ENCODE data around the gene B3GALT4.
"Not testable (repeated sequence)": the region's sequence is repeated elsewhere in the genome, so short reads cannot be mapped to it uniquely, and the experiment has no call there.

Gene B3GALT4

DNA sequence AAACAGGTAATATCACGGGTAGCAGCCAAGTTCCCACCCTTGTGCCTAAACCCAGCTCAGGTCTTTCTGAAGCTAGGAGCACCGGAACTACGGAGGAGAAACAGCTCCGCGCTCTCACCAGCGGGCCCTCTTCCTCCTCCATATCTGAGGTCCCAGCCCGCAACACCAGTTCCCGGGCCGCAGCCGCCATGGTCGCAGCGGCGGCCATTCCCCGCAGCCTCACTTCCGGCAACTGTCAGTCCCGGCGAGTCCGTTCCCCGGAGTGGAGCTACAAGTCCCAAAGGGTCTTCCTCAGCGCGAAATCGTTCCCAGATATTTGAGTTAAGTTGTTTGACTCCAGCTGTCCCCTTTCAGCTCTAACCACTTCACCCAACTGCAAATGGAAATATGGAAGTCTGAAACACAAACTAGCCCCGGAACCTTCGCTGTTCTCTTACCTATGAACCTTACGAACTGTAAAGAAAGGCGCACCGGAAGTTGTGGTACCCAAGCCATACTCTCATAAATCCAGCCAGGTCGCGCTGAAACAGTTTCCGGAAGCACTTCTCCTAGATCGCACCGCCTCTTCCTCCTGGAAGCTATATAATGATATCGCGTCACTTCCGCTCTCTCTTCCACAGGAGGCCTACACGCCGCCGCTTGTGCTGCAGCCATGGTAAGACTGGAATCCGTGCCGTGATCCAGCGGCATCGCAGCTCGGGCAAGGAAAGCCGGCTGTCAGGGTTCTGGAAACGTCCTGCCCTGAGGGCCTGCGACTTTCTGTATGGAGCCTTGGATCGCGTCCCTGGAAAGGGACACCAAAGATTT lies 5.3 kb upstream of the B3GALT4 start, which contains the start of the genes RPS18 and VPS52:
Gene RPS18, plus strand, starts transcription at position 608 of the 807 bp plus-strand sequence. Its CDS starts 45 bp downstream, at position 653.
Gene VPS52, minus strand, starts transcription at position 409 of the 807 bp plus-strand sequence. Its CDS starts 201 bp downstream, at position 208.
- DNase-seq (ENCODE audit: low spot score) (peak; percentile 92), FAIRE-seq (no peak)

DNA sequence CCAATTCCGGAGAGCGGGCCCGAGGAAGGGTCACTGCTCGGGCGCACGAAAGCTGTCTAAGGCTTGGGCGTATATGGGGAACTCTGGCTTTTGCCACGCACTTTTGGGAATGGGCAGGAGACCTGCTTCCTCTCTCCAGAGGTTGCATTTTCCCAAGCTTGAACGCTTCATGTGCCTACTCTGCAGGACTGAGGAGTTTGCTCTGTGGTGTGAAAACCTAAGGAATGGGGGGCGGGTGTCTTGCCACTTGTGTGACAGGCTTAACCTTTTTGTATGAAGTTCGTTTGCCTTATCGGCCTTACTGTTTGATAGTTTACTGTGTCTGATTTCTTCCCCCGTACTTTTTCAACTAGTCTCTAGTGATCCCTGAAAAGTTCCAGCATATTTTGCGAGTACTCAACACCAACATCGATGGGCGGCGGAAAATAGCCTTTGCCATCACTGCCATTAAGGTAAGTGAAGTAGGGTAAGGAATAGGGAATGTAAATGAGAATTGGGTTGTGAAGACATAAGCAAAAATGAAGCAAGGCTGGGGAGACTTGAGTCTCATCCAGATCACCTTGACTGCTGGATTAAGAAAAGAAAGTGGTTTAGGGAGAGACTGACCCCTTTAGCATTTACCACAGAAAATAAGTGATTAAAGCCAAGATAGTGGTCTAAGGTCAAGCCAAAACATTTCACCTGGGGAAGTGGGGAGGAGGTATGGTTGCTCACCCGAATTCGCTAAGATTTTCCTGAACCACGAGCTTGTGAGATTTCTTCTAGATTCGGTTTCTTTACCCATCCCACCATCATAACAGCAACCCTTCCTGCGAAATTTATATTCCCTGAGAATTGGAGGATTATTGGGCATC lies 4.4 kb upstream of the B3GALT4 start:
- FAIRE-seq = no peak
- DNase-seq (ENCODE audit: low spot score) = no peak

DNA sequence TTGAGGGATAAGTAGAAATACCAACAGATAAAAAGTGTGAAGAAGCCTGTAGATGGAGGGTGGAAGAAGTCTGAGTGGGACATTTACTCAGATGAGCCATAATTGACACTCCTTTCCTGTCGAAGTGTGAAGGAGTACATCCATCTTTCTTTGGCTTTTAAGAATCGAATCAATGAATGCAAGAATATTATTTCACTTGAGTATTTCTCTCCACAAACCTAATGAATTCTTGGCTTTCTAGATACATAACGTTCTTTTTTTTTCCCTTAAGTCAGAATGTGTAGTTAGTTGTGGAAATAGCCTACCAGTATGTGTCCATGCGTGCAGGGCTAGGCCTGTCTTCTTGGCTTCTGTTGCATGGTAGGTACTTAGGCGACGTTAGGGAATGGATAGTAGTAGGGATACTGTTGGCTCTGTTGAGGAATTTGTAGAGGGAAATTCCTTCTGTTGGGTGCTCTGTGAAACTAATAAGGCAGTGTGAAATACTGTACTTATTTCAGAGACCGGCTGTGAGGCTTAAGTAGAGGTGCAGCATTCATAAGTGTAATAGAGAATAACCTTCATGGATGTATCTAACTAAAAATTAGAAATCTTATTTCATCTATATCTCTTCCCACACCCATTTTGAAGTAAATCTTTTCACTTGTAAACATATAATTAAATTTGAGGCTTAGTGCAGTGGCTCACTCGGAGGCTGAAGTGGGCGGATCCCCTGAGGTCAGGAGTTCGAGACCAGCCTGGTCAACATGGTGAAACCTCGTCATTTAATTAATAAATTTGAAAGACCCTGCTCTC lies 3.6 kb upstream of the B3GALT4 start:
- no peak for FAIRE-seq
- no peak for DNase-seq (ENCODE audit: low spot score)

DNA sequence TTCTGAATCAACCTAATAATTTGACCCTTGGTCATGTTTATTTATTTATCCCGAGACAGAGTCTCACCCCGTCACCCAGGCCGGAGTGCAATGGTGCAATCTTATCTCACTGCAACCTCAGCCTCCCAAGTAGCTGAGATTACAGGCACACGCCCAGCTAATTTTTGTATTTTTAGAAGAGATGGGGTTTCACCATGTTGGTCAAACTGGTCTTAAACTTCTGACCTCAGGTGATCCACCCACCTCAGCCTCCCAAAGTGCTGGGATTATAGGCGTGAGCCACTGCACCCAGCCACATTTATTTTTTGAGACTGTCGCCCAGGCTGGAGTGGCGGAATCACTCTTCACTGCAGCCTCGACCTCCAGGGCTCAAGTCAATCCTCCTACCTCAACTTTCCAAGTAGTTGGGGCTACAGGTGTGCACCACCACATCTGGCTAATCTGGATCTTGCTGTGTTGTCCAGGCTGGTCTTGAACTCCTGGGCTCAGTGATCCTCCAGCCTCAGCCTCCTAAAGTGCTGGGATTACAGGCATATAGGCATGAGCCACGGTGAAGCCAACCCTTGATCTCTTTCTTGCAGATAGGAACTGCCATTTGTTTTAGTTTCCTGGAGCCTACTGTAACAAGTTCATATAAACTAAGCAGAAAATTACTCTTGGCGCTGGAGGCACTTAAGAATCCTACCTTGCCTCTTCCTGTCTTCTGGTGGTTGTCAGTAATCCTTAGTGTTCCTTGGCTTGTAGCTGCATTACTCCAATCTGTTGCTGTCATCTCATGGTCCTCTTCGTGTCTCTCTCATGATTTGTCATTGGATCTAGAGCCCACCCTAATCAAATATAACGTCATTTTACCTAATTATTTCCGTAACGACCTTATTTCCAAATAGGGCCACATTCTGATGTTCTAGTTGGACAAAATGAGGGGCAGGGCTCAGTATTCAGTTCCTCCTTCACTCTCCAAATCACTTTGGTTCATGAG lies 2.7 kb upstream of the B3GALT4 start:
- FAIRE-seq (no peak), DNase-seq (ENCODE audit: low spot score) (no peak)

DNA sequence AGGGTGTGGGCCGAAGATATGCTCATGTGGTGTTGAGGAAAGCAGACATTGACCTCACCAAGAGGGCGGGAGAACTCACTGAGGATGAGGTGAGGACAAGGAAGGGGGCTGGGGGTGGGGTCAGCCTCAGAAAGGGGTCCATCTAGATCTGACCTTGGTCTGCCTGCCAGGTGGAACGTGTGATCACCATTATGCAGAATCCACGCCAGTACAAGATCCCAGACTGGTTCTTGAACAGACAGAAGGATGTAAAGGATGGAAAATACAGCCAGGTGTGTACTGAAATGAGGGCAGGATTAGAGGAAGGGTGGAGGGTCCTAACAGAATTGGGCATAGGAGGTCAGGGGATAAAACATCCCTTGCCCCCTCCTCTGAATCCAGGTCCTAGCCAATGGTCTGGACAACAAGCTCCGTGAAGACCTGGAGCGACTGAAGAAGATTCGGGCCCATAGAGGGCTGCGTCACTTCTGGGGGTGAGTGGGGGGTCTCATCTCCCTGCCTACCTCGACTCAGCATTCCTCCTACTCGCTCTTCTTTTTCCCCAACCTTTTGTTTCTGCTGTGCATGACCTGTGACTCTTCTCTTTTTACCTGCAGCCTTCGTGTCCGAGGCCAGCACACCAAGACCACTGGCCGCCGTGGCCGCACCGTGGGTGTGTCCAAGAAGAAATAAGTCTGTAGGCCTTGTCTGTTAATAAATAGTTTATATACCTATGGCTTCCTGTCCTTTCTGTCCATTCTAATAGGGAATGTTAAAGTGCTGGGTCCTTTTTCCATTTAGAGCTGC lies 935 bp upstream of the B3GALT4 start:
- FAIRE-seq; DNase-seq (ENCODE audit: low spot score): not testable (repeated sequence)

DNA sequence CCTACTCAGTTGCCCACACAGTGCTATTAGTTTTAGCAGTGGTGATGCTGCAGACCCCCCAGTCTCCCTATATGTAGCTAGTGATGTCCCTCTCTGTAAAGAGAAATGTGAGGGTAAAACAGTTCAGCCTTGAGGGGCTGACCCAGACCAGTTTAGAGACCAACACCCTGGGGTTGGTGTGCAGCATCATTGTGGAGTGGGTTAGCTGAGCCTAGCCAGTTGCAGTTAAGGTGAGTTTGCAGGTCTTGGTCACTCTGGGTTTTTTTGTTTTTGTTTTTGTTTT lies 401 bp upstream of the B3GALT4 start:
- DNase-seq (ENCODE audit: low spot score) = no peak
- FAIRE-seq = no peak

DNA sequence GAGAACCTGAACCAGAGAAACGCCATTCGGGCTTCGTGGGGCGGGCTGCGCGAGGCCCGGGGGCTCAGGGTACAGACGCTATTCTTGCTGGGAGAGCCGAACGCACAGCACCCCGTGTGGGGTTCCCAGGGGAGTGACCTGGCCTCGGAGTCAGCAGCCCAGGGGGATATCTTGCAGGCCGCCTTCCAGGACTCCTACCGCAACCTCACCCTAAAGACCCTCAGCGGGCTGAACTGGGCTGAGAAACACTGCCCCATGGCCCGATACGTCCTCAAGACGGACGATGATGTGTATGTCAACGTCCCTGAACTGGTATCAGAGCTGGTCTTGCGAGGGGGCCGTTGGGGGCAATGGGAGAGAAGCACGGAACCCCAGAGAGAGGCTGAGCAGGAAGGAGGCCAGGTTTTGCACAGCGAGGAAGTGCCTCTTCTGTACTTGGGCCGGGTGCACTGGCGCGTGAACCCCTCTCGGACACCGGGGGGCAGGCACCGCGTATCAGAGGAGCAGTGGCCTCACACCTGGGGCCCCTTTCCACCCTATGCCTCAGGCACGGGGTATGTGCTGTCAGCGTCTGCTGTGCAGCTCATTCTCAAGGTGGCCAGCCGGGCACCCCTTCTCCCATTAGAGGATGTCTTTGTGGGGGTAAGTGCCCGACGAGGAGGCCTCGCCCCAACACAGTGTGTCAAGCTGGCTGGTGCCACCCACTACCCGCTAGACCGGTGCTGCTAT lies 904 bp downstream of the B3GALT4 start:
- FAIRE-seq (no peak), DNase-seq (ENCODE audit: low spot score) (no peak)

DNA sequence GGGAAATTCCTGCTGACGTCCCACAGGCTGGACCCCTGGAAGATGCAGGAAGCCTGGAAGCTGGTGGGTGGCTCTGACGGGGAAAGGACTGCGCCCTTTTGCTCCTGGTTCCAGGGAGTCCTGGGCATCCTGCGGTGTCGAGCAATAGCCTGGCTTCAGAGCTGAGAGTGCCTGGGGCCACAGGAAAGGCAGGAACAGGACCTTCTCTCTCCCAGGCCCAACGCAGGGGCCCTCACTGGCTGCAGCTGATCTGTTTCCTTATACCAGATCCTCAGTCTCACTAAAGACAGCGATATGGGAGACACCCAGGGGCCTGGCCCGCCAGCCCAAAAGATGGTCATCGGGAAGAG lies 1.4 kb downstream of the B3GALT4 start:
- DNase-seq (ENCODE audit: low spot score) (no peak), FAIRE-seq (no peak)

DNA sequence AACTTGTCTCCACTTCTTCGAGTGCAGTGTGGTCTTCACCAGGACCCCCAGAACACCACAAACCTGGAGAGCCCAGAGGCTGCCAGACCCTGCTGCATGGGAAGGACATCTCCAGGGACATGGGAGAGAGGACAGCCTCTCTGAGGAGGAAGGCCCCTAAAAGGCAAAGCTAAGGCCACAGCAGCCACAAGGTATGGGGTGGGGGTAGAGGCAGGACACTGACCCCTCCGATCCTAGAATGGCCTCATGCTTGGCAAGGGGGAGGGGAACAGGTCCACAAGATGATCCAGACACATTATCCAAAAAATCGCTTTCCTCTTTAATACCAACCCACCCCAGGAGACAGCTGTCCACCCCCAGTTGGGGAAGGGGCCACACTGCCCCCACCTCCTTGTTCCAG lies 1.9 kb downstream of the B3GALT4 start:
- DNase-seq (ENCODE audit: low spot score) = no peak
- FAIRE-seq = no peak

DNA sequence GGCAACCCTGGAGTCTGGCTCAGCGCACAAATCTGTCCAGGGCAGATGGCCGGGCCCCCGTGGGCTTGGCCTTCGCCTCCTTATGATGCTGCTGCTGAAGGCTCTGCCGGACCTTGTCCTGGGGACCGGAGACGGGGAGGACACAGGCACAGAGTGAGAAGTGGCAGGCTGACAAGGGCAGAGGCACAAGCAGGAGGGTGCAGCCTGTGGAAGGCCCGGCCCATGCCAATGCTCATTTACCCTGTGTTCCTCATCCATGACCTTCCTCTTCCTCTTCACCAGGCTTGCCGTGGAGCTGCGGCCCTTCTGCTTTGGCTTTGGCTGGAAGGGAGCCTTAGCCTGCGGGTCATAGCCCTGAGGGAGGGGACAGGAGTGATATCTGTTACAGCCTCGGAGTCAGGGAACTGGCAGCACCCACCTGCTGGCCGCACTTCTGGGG lies 2.4 kb downstream of the B3GALT4 start:
- FAIRE-seq = no peak
- no peak for DNase-seq (ENCODE audit: low spot score)

DNA sequence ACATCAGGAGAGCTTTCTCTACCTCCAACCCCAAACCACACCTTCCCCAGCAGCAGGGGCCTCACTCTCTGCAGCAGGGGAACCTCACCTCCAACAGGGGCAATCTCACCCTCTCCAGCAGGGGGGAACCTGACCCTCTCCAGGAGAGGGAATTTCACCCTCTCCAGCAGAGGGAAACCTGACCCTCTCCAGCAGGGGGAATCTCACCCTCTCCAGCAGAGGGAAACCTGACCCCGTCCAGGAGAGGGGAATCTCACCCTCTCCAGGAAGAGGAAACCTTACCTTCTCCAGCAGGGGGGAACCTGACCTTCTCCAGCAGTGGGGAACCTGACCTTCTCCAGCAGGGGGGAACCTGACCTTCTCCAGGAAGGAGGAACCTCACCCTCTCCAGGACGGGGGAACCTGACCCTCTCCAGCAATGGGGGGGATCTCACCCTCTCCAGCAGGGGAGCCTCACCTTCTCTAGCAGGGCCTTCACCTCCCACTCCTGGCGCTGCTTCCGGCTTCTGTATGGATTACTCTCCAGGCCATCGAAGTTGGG lies 3.1 kb downstream of the B3GALT4 start:
- peak; percentile 60 for DNase-seq (ENCODE audit: low spot score)
- no peak for FAIRE-seq

DNA sequence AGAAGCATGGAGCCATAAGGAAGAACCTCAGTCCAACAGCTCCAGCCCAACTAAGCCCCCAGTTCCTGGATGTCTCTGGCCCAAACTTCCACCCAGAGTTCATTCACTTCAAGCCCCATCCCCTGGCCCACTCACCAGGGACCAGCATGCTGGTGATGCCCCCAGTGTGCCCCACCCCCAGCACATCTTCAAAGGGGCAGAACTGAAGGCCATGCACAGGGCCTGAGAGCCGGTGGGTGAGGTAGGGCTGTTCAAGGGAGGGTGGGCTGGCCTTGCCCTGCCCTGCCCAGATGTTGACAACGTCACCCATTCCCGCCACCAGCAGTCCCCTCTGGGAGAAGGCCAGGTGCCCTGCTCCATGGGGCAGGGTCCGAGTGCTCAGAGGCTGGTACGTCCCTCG lies 3.6 kb downstream of the B3GALT4 start:
- FAIRE-seq (no peak), DNase-seq (ENCODE audit: low spot score) (no peak)

DNA sequence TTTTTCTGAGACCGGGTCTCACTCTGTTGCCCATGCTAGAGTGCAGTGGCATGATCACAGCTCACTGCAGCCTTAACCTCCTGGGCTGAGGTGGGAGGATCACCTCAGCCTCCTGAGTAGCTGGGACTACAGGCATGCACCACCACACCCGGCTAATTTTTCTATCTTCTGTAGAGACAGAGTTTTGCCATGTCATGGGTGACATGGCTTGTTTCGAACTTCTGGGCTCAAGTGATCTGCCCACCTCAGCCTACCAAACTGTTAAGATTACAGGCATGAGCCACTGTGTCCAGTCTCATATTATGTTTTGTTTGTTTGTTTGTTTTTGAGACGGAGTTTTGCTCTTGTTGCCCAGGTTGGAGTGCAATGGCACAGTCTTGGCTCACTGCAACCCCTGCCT lies 8.3 kb downstream of the B3GALT4 start:
- FAIRE-seq; DNase-seq (ENCODE audit: low spot score): not testable (repeated sequence)

DNA sequence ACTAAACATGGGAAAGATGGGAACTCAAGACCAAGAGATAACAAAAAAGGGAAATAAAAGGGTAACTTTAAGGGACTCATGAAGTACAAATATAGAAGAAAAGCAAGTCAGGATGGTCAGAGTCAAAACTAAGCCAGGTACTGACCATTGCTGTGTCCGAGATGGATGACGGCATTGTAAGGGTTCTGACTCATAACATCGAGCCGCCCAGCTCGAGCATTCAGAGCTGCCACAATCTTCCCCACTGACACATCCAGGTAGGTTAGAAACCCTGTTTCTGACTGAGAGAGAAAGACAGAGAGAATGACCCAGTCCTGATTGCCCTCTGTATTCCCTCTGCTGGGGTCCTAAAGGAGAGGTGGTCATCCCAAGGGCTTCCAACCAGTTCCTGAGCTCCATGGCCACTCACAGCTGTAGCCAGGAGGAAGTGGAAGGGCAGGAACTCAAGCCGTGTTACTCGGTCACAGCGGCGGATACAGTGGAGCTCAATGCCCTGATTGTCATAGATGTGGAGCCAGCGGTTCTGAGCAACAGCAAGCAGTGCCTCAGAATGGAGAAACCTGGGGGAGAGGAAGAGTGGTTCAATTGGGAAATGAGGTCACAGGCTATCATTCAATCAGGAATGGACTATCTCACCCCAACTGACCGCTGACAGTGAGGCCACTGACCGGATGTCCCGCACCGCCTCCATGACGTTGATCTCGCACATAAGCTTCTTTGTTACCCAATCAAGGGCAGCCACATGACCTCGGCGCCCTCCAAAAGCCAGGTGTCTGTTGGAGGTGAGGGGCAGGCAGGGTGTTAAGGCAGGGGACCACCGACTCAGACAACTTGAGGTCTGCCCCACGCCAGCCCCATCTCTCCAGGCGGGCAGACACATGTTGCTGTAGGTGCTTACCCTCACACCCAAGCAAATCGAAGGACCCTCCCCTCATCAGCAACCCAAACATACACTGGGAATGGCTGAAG lies 10.3 kb downstream of the B3GALT4 start:
- no peak for FAIRE-seq
- DNase-seq (ENCODE audit: low spot score) = no peak

DNA sequence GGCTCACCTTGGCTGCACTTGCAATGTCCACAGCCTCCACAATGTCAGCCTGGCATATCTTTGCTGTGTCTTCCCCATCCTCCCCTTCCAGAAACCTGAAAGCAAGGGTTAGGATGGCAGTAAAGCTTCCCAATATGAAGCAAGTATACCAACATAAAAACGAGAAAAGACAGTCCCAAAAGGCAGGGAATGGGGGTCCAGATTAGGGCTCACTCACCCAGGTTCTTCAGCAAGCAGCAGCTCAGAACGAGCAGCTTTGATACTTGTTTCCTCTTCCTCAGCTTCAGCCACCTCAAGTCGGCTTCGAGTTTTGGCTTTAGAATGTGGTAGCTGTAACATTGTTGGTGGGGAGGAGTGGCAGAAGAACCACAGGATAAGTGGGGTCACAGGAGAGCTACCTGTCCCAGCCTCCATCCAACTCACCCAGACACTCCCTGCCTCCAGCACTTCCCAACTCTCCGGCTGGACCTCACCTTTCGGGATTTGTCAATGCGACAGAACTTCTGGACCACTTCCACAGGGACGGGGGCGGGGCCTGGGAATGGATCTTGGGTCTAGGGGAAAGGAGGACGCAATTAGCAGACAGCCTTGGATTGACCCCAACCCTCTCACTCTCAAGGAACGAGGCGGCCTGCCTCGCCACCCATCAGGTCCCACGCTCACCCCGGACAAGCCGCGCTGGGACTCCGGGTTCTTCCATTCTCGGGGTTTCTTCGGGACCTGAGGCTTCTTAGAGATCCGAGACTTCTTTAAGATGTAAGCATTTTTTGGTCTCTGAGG lies 11.4 kb downstream of the B3GALT4 start:
- DNase-seq (ENCODE audit: low spot score) (no peak), FAIRE-seq (no peak)

DNA sequence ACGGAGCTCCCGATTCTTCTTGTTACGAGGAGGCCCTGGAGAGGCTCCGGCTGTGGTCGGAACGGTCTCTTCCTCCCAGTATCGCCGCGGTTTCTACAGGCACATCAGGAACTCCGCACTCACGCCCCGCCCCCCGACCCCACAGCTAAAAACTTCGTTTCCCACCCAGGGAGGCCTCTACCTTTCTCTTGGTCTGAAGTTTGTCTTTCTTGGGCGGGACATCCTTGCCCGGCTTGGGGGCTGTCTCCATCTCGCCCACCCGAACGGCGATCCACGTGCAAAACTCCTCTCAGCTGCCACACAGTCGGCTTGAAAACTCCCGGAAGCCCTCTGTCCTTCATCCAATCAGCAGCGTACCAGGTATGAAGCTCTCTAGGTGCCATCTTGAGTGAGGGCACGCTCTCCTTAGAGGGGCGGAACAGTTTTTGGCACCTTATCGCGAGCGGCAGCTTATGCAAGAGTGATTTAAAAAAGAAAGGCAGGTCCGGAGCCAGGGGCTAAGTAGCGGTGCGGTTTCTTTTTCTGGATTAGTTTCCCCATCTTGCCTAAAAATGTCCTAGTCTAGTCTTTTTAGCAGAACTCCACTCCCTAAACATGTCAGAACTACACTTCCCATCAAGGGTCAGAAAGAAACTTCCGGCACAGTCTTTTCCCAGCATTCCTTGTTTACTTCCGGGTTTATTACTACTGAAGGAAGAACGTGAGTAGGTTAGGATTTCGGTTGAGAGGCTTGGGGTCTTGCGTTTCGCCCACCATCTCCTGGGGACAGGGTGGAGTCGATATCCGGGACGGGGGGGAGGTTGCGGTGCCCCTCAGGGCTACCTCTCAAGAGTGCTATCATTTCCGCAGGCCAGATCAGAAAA lies 12.2 kb downstream of the B3GALT4 start, which contains the start of the genes PFDN6 and WDR46:
Gene PFDN6, plus strand, starts transcription at position 681 of the 863 bp plus-strand sequence. CDS start 256 bp downstream, outside the sequence.
Gene WDR46, minus strand, starts transcription at position 319 of the 863 bp plus-strand sequence. Its CDS starts 69 bp downstream, at position 250.
- FAIRE-seq (no peak), DNase-seq (ENCODE audit: low spot score) (peak; percentile 92)
